Astrocyte (in vitro differentiated cells and primary cell): Measurements from ENCODE around the gene FUBP3.

Experiments used
- CTCF ChIP-seq: IDR thresholded peaks from 2 replicates; pipeline ENCODE4 v1.5.1; 2011; ENCODE audit warnings: low read depth, mild to moderate bottlenecking, inconsistent platforms, low read length, moderate library complexity; ENCODE audit not compliant: insufficient read depth
- EZH2 ChIP-seq: IDR thresholded peaks from 2 replicates; pipeline ENCODE4 v1.6.1; 2012; ENCODE audit warnings: mild to moderate bottlenecking, low read length, inconsistent platforms; ENCODE audit not compliant: insufficient read depth

DNA sequence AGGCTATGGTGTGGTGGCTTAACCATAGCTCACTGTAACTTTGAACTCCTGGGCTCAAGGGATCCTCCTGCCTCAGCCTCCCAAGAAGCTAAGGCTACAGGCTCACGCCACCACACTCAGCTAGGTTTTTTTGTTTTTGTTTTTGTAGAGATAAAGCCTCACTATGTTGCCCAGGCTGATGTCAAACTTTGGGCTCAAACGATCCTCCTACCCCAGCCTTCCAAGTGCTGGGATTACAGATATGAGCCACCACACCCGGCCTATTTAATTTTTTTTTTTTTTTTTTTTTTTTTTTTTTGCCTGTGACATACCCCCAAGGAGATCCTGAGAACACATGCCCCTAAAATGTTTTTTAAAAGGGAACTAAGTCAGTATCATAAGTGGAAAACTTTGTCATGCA lies 10.4 kb downstream of the FUBP3 start:
- no peak for TF ChIP-seq EZH2
- no peak for TF ChIP-seq CTCF
